ENCODE measurements around the gene STON2.

DNA sequence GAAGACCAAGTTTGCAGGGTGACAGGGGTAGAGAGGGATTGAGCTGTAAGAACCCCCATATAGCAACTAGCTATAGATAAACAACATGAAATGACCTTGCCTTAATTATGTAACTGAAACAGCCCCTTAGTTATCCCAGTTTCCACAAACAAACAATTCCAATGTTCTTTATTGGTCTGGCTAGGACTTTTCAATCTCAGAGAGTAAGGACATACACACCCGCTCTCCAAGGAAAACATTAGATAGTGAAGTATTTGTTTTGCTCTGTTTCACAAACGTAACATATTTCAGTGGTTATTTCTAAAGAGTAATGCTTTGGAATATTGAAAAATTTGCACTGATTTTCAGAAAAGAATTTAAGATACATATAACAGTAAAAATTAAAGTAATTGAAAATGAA is 127.8 kb downstream of the STON2 start:
- TF ChIP-seq, protein P1, sequence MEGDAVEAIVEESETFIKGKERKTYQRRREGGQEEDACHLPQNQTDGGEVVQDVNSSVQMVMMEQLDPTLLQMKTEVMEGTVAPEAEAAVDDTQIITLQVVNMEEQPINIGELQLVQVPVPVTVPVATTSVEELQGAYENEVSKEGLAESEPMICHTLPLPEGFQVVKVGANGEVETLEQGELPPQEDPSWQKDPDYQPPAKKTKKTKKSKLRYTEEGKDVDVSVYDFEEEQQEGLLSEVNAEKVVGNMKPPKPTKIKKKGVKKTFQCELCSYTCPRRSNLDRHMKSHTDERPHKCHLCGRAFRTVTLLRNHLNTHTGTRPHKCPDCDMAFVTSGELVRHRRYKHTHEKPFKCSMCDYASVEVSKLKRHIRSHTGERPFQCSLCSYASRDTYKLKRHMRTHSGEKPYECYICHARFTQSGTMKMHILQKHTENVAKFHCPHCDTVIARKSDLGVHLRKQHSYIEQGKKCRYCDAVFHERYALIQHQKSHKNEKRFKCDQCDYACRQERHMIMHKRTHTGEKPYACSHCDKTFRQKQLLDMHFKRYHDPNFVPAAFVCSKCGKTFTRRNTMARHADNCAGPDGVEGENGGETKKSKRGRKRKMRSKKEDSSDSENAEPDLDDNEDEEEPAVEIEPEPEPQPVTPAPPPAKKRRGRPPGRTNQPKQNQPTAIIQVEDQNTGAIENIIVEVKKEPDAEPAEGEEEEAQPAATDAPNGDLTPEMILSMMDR (IDR thresholded peaks at IDR 0.05) = no peak
- no peak for TF ChIP-seq POLR2A (IDR thresholded peaks at IDR 0.05)

Data from body of pancreas (tissue), 4 donors.